ENCODE data around the gene SORBS1. TPM values are rescaled to one million over a fixed set of nuclear protein-coding genes. Genes with fewer than 3 reads are reported as not detected.
"Not testable (repeated sequence)": the region's sequence is repeated elsewhere in the genome, so short reads cannot be mapped to it uniquely, and the experiment has no call there.

SORBS1 gene
- total RNA-seq, 4 donors from 2014 or later = 21.5 to 65.8 (median 30.1) TPM

- Histone ChIP-seq H3K36me3 (no peaks in the 10 kb centered on the region), H3K9me3 (no peaks in the 10 kb centered on the region), H3K4me1 (peaks cover 0 to 33% of the 10 kb centered on the region in 2 donors), H3K27ac (peak overlapping the region; percentile 54 to 86 (median 73)), H3K27me3 (no peaks in the 10 kb centered on the region), H3K4me3 (replicated peaks in 1 of 3) (no peak overlapping the region)
- intact Hi-C loops (cut with DNase I) = no loop called here
- TF ChIP-seq POLR2A (IDR thresholded peaks at IDR 0.05) = no peak
- TF ChIP-seq, protein P1, sequence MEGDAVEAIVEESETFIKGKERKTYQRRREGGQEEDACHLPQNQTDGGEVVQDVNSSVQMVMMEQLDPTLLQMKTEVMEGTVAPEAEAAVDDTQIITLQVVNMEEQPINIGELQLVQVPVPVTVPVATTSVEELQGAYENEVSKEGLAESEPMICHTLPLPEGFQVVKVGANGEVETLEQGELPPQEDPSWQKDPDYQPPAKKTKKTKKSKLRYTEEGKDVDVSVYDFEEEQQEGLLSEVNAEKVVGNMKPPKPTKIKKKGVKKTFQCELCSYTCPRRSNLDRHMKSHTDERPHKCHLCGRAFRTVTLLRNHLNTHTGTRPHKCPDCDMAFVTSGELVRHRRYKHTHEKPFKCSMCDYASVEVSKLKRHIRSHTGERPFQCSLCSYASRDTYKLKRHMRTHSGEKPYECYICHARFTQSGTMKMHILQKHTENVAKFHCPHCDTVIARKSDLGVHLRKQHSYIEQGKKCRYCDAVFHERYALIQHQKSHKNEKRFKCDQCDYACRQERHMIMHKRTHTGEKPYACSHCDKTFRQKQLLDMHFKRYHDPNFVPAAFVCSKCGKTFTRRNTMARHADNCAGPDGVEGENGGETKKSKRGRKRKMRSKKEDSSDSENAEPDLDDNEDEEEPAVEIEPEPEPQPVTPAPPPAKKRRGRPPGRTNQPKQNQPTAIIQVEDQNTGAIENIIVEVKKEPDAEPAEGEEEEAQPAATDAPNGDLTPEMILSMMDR (IDR thresholded peaks at IDR 0.05) = no peak
- DNase-seq = no peak
- WGBS, 2 donors = 52 to 65% methylated on average over 7 of the region's 7 CpGs
These were observed 86.8 kb downstream of the SORBS1 start for GRCh38 chr10:95474228-95475002.

GRCh38 chr10:95472304-95473088, 88.7 kb downstream of the SORBS1 start:
- intact Hi-C loops (cut with DNase I) = no loop called here
- Histone ChIP-seq H3K9me3 (no peaks in the 10 kb centered on the region), H3K36me3 (no peaks in the 10 kb centered on the region), H3K27me3 (no peaks in the 10 kb centered on the region), H3K4me3 (replicated peaks in 1 of 3) (no peak overlapping the region), H3K4me1 (peaks cover 0 to 18% of the 10 kb centered on the region in 2 donors), H3K27ac (peak overlapping the region in 1 of 3 donors; percentile 25)
- no peak for DNase-seq
- WGBS, 2 donors = 91 to 93% methylated on average over 13 of the region's 13 CpGs
- TF ChIP-seq, protein P1 (IDR thresholded peaks at IDR 0.05) = no peak
- no peak for TF ChIP-seq POLR2A (IDR thresholded peaks at IDR 0.05)

- intact Hi-C loops (cut with DNase I) = no loop called here
- TF ChIP-seq, protein P1 (IDR thresholded peaks at IDR 0.05) = no peak
- no peak for TF ChIP-seq POLR2A (IDR thresholded peaks at IDR 0.05)
- peaks cover 0 to 2% of the 10 kb centered on the region in 2 donors for H3K4me1 ChIP-seq
- no peaks in the 10 kb centered on the region for H3K36me3 ChIP-seq
- H3K27ac ChIP-seq = no peak overlapping the region
- 89 to 91% methylated on average over 5 of the region's 5 CpGs for WGBS, 2 donors
- H3K27me3 ChIP-seq = no peaks in the 10 kb centered on the region
- no peak overlapping the region for H3K4me3 ChIP-seq (replicated peaks in 1 of 3)
- H3K9me3 ChIP-seq = no peaks in the 10 kb centered on the region
- no peak for DNase-seq
These were observed 91.5 kb downstream of the SORBS1 start for GRCh38 chr10:95469676-95470075.

- no peaks in the 10 kb centered on the region for H3K4me1 ChIP-seq
- no peaks in the 10 kb centered on the region for H3K36me3 ChIP-seq
- H3K27me3 ChIP-seq = no peaks in the 10 kb centered on the region
- H3K9me3 ChIP-seq = no peaks in the 10 kb centered on the region
- H3K27ac ChIP-seq = no peak overlapping the region
- WGBS, 2 donors = 78 to 79% methylated on average over 3 of the region's 3 CpGs
- intact Hi-C loops (cut with DNase I) = no loop called here
- H3K4me3 ChIP-seq (replicated peaks in 1 of 3) = no peak overlapping the region
- DNase-seq = no peak
- no peak for TF ChIP-seq POLR2A (IDR thresholded peaks at IDR 0.05)
- TF ChIP-seq, protein P1 (IDR thresholded peaks at IDR 0.05) = no peak
These were observed 91.9 kb downstream of the SORBS1 start for GRCh38 chr10:95469251-95469650.

- 89 to 95% methylated on average over 5 of the region's 5 CpGs for WGBS, 2 donors
- intact Hi-C loops (cut with DNase I); H3K36me3 ChIP-seq; DNase-seq; H3K27ac ChIP-seq; H3K4me1 ChIP-seq; H3K27me3 ChIP-seq; H3K9me3 ChIP-seq; H3K4me3 ChIP-seq (replicated peaks in 1 of 3): not testable (repeated sequence)
These were observed 93.5 kb downstream of the SORBS1 start for GRCh38 chr10:95467642-95468041.
